22Rv1 (cell line): ENCODE measurements around the gene FBN1.

ENCODE experiments used
- H3K27ac ChIP-seq: fragments of 450-650 bp; 2 replicates; pipeline ENCODE4 v1.5.1; 2017
- ZFX ChIP-seq: fragments of 450-650 bp; IDR thresholded peaks from 2 replicates; pipeline ENCODE4 v1.6.1; 2017; ENCODE audit warnings: antibody characterized with exemption, borderline replicate concordance
- TF ChIP-seq, protein P1 (sequence below): fragments of 450-650 bp; IDR thresholded peaks from 2 replicates; pipeline ENCODE4 v1.5.1; 2017; ENCODE audit warnings: mild to moderate bottlenecking

Gene FBN1

DNA sequence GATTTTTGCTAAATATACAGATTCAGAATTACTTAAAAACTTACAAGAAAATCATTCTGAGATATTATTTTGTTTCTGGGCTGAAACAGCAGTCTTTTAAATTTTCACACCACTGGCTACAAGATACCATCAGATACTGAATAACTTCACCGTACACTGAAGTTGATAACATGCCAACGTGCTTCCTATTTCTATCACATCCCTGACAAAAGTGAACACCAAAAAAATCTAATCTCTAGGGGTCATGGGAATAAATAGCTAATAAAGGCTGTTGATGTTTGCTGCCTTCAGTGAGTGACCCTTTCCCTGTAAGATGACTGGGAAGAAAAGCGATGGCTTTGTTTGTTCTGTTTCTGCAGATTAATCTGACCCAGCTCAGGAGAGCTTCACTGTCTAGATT is 193.8 kb downstream of the FBN1 start:
- no peak overlapping the region for H3K27ac ChIP-seq
- TF ChIP-seq, protein P1, sequence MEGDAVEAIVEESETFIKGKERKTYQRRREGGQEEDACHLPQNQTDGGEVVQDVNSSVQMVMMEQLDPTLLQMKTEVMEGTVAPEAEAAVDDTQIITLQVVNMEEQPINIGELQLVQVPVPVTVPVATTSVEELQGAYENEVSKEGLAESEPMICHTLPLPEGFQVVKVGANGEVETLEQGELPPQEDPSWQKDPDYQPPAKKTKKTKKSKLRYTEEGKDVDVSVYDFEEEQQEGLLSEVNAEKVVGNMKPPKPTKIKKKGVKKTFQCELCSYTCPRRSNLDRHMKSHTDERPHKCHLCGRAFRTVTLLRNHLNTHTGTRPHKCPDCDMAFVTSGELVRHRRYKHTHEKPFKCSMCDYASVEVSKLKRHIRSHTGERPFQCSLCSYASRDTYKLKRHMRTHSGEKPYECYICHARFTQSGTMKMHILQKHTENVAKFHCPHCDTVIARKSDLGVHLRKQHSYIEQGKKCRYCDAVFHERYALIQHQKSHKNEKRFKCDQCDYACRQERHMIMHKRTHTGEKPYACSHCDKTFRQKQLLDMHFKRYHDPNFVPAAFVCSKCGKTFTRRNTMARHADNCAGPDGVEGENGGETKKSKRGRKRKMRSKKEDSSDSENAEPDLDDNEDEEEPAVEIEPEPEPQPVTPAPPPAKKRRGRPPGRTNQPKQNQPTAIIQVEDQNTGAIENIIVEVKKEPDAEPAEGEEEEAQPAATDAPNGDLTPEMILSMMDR: no peak
- TF ChIP-seq ZFX: no peak

DNA sequence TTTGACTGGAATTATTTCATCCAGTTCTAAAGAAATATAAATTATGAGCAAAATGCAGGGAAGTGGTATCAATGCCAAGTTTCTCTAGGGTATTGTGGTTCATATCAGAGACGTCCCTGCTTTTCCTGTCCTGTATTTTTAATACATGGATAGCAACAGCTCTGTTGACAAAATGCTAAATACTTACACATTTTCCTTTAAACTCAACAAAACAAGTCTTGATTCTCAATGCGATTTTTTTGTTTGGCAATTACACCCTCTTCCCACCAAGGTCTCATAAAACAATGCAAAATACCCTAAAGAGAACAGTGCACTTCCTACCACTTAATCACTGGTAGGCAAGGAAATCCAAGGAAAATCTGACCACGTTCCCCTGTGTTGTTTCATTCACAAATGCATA is 194.3 kb downstream of the FBN1 start:
- no peak overlapping the region for H3K27ac ChIP-seq
- TF ChIP-seq, protein P1: no peak
- no peak for TF ChIP-seq ZFX

DNA sequence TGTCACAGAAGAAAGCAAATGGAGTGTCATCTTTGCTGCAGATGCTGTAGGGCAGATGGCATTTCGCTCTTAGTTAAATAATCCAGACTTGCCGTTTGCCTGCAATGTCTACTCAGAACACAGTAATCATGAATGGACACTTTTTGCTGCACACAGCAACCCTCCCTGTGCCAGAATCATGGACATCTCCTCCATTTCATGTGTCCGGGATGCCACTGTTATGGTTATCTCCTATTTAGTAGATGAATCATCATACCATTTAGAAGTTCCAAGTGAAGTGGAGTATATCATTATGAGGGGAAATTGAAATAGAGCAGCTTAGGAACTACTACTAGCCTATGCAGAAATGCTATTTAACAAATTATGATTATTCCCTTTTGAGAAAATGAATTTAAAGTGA is 195.8 kb downstream of the FBN1 start:
- no peak overlapping the region for H3K27ac ChIP-seq
- TF ChIP-seq ZFX: no peak
- TF ChIP-seq, protein P1: no peak

DNA sequence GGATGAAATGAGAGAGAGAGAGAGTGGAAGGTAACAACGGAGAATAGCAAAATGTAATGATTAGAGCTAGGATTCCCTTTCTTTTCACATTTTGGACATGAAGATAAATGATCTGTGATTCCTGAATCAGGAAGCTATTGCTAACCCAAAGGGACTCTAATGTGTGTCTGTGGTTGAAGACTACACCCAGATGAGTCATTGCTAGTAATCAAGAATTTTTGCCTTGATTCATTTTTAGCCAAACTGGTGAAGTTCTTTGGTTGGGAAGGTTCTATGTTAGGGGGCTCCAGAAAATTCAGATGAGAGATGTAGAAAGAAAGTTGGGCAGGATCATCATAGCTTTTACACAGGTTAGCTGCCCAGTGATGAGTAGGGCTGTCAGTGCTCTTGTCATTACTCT is 197.9 kb downstream of the FBN1 start:
- no peak overlapping the region for H3K27ac ChIP-seq
- TF ChIP-seq ZFX: no peak
- TF ChIP-seq, protein P1: no peak

DNA sequence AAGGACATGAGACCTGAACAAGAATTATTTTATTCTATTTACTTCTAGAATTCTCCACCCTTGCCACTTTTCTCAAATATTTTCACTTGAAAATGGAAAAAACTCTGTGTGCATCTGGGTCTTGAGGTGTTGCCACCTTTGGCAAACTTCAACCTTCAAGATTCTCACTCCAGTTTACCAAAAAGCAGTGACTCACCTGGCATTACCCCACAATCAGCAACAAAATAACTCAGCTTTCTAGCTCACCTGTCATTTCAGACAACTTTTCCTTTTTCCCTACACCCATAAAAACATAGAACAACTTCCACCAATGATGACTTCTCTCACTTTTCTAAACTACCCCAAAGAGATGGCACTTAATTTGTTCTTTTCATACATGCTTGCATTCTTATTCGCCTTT is 198.5 kb downstream of the FBN1 start:
- TF ChIP-seq, protein P1: no peak
- TF ChIP-seq ZFX: no peak
- no peak overlapping the region for H3K27ac ChIP-seq

DNA sequence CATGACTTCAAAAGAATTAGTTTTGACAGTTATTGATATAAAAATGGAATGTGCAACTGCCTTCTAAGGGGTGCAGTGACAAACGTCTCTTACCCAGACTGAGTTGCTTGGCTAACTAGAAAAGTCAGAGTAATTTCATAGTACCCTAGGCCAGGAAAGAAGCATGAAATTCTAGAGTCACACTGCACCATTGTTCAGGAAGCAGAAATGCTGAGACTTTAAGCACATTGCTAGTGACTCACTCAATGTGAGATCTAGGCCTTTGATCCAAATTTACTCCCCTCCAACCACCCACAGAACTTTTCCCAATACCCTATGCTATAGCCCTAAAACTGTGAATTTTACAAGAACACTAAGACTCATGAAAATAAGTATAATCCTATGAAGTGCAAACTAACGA is 203.5 kb downstream of the FBN1 start:
- H3K27ac ChIP-seq: no peak overlapping the region

DNA sequence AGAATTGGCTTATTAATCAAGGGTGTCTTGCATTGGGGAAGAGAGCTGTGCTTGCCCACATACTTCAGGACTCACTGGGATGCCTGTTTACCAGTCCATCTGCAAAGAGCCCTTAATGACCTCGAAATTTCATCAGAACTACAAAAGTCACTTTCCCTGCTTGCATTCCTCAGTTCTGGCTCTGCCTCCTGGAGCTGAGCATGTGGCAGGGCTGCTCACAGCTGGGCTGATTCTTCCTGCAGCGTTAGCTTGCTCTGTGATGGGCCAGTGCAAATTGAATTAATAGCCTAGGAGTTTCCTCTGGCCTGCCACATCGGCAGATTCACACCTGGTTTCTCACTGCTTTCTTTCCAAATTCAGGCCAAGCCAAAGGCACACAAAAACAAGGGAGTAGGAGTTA is 205.4 kb downstream of the FBN1 start:
- H3K27ac ChIP-seq: no peak overlapping the region
- no peak for TF ChIP-seq ZFX
- TF ChIP-seq, protein P1: no peak

More for the DNA sequence above, 203.5 kb downstream of the FBN1 start:
- TF ChIP-seq, protein P1: no peak
- TF ChIP-seq ZFX: no peak
